NCI-H82 treated with DMSO at 0.1 percent for 48 hours (cell line): ENCODE measurements around the gene DDX23.
"Not testable (repeated sequence)": the region's sequence is repeated elsewhere in the genome, so short reads cannot be mapped to it uniquely, and the experiment has no call there.

Experiments used
- DNase-seq: peaks from one replicate; lab custom pipeline; 2025; ENCODE audit not compliant: unreplicated experiment; lab: John Stamatoyannopoulos, UW

The DDX23 gene

DNA sequence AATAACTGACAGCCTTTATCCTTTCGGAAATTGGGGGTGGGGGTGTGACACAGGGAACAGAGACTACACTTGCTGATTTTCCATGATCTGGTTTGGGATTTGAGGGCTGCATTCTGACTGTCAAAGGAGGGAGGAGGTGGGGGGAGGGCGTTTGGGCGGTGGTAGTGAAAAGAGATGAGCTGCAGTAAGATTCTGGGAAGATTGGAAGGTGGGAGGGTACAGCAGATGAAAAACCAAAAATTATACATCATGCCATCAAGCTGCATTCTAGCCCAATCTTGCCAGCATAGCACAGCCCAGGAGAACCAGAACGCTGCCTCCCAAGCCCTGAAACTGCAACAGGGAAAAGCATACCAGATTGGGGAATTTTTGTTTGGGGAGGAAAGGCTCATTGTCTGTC, 11.3 kb upstream of the DDX23 start:
- no peak for DNase-seq

DNA sequence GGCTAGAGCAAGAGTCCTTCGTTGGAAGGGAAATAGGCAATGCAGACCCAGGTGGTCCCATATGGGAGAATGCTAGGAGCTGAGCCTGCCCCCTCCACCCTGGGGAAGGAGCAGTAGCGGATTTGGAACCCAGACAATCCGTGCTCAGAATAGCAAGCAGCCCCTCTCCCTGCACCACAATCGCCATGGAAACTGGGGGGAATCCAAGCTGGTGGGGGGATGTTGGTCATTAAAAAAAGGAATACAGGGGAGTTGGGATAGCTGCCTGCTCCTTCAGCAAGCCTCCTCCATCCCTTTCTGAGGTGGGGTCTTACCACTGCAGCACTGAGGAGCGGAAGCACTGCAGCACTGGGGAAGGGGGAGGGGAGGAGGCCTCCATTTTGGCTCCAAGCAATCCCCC, 10.8 kb upstream of the DDX23 start:
- DNase-seq = no peak

DNA sequence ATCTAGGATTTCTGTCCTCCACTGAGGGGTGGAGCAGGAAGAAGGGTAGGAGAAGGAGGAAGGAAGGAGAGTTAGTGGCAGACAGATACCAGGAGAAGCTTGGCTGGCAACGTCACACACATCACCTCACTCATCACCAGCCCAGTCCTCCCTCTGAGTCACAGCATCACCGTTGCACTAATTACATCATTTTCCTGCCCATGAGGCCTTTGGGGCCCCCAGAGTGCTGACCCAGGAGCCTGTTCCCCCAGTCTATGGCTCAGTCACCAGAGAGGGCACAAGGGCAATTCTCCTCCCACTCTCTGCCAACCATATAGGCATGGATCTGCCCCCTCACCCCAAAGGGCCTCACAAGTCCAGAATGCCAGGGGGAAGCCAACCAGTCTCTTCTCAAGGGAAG, 9.1 kb upstream of the DDX23 start:
- no peak for DNase-seq

DNA sequence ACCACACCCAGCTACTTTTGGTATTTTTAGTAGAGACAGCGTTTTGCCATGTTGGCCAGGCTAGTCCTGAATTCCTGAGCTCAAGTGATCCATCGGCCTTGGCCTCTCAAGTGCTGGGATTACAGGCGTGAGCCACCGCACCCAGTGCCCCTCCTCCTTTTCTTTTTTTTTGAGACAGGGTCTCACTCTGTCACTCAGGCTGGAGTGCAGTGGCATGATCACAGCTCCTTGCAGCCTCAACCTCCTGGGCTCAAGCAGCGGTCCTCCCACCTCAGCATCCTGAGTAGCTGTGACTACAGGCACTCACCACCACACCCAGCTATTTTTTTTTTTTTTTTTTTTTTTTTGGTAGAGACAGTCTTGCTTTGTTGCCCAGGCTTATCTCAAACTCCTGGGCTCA, 8.3 kb upstream of the DDX23 start:
- not testable (repeated sequence) for DNase-seq

DNA sequence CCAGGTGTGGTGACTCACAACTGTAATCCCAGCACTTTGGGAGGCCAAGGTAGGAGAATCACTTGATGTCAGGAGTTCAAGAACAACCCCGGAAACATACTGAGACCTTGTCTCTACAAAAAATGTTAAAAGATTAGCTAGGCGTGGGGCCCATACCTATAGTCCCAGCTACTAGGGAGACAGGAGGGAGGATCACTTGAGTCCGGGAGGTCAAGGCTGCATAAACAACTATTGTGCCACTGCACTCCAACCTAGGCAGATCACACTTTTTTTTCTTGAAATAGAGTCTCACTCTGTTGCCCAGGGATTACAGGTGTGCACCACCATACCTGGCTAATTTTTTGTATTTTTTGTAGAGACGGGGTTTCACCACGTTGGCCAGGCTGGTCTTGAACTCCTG, 7.6 kb upstream of the DDX23 start:
- no peak for DNase-seq

DNA sequence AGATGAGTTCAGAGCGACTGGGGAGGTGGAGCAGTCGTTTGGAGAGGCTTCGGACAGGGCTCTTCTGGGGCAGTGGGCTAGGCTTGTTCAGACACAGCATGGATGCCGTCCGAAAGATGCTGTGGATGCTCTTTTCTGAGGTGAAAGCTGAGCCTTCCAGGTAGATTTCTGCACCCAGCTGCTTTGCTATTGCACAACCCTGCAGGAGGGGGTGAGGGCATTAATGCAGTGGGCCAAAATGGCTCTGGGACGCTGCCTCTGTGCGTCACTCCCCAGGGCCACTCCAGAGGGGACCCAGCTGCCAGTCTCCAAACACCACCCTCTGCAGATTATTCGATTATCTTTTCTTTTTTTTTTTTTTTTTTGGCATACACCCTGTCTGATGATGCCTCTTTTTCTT, 6.1 kb upstream of the DDX23 start:
- no peak for DNase-seq

DNA sequence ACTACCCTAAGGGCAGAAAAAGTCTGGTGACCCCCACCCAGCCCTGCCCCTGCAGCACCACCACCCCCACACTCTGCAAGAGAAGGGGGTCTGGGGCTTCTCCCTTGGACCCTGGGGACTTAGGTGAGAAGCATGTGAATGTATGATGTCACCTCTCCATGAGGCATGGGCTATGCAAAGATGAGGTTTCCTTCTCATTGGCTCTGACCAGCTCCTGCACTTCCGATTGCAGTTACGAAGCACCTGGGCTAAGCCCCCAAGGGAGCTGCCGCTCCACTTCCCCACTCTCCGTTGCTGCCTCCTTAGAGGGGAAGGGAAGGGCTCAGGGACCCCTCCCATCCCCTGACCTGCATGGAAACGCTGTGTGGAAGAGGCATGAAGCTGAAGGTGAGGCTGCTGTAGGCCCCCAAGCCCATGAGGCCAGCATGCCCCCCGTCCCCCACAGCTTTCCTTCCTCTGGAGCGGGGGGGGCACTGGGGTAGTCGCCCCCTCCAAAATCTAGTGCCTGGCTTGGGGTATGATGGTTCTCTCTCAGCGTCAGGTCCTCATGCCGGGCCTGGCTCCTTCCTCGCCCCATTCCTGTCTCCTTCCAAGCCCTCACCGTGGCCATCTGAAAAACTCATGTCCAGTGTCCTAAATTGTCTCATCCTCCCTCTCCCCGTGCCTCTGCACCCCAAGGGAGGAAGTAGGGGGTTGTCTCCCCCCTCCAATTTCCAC, 5.5 kb upstream of the DDX23 start:
- DNase-seq = no peak

DNA sequence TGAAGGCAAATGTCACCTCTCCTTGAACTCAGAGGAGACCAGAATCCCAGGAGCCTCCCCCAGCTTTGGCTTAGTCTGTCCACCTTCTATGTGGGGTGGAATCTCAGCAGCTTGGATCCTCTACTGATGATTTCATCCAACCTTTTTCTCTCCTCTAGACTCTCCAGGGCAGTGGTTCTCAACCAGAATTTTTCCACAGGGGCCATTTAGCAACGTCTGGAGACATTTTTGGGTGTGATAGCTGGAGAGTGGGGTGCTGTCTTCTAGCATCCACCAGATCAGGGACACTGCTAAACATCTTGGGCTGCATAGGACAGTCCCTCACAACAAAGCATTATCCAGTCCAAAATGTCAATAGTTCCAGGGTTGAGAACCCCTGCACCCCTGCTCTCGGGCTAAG, 4.4 kb upstream of the DDX23 start:
- DNase-seq = no peak

DNA sequence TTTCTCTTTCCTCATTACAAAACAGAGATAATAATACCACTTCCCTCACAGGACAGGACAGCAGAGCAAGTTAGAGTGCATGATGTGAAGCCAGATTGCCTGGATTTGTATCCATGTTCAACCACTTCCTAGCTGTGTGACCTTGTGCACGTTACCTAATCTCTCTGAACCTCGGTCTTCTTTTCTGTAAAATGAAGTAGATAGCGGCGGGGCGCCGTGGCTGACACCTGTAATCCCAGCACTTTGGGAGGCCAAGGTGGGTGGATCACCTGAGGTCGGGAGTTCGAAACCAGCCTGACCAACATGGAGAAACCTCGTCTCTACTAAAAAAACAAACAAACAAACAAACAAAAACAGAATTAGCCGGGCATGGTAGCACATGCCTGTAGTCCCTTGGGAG, 3.0 kb upstream of the DDX23 start:
- DNase-seq = not testable (repeated sequence)

DNA sequence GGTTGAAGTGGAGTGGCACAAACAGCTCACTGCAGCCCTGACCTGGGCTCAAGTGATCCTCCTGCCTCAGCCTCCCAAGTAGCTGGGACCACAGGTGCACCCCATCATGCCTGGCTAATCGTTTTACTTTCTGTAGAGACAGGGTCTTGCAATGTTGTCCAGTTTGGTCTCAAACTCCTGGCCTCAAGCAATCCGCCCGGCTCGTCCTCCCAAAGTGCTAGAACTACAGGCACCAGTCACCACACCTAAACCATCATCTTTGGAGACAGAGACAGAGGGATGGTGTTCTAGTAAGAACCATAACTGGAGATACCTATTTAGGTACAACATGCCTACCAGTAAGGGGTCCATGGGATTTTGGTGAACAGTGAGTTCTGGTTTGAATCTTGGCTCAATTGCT, 2.5 kb upstream of the DDX23 start:
- no peak for DNase-seq

DNA sequence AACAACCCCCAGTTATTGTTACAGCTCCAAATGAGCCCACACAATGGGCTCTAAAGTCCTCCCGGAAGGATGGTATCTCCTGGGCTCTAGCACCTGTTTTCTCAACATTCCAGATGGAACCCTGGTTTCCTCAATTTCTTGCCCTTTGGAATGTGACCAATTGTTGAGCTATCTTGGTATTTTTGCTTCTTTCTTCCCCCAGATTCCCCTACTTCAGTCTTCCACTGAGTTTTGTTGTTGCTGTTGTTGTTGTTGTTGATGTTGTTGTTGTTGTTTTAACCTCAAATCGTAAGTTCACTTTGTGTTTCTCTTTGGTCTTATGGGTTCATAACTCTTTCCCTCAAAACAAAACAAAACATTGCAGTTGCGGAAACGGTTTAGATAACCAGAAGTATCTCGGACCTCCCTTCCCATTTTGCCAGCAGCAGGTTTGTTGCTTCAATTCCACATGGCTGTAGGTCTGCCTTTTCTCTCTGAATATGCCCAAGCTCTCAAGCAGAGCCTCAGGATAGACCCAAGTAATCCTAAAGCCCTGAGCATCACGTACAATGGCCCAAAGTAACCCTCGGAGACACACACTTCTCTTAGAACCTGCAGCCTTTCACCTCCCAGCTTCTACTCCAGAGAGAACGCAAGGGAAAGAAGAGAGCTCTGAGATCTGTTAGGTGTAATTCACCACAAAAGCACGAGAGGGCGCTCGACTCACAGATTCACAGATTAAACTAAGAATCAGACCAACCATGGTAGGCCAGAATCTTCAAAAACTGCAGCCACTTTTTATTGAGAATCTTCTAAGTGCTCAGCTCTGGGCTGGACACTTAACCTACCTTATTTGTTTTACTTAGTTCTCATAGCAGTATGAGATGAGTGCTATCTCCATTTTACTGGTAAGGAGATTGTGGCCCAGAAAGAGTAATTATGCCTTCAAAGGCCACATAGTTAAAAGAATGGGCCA, 1.0 kb upstream of the DDX23 start:
- peak; percentile 79 for DNase-seq

DNA sequence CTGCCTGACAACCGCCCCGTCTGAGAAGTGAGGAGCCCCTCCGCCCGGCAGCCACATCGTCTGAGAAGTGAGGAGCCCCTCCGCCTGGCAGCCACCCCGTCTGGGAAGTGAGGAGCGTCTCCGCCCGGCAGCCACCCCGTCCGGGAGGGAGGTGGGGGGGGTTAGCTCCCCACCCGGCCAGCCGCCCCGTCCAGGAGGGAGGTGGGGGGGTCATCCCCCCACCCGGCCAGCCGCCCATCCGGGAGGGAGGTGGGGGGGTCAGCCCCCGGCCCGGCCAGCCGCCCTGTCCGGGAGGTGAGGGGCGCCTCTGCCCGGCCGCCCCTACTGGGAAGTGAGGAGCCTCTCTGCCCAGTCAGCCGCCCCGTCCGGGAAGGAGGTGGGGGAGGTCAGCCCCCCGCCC, 9.9 kb downstream of the DDX23 start:
- DNase-seq = not testable (repeated sequence)

DNA sequence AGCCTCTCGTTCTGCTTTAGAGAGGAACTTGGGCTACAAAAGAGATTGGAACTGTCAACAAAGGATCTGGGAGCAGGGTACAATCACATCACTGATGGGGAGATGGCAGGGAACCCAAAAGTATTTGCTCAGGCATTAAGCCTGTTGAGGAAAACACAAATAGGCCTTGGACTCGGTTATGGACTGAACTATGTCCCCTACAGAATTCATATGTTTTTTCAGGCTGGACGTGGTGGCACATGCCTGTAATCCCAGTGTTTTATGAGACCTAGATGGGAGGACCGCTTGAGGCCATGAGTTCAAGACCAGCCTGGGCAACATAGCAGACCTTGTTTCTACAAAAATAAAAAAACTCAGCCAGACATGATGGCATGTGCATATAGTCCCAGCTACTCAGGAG, 13.9 kb downstream of the DDX23 start:
- no peak for DNase-seq

DNA sequence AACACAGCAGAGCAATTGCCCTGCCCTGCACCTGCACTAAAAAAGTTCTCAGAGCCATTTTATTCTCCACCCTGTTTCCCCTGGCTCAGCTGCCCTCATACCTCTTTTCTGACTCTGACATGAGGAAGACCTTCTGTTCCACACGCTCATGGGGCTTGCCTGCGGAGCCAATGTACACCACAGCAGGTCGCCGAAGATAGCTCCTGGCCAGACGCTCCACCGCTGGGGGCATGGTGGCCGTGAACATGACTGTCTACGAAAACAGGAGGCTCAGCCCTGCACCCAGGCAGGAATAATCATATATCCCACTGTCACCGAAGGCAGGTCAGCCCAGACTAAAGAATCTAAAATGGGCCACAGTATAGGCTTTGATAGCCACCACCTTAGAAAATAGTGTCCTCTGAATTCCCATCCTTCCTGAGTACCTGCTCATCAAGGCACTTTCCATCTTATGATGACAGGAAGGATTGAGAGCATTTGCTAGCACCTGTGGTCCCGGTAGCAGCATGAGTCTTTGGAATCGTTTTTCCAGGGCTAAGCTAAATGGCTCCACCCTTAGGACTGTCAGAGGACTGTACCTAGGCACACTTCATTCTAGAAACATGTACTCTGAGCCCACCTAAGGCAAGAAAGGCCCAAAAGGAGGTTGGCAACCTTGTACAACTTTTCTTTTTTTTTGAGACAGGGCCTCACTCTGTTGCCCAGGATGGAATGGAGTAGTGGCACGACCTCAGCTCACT, 19.5 kb downstream of the DDX23 start:
- no peak for DNase-seq

DNA sequence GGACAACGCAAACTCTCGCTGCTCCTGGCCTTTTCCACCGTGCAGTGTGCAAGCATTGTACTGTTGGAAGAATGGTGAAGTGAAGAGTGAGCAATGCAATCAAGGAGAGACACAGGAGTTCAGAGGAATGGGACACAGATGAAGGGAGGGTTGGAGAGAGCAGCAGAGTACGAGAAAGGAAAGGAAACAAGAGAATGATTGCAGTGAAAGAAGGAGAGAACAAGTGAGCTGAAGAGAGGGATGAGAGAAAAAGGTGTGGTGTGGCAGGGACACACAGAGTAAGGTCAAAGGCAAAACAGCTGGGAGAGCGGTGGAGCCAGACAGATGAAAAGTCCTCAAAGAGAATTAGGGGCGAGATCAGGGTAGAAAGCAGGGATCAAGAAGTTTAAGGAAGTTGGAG, 20.7 kb downstream of the DDX23 start:
- DNase-seq = no peak

DNA sequence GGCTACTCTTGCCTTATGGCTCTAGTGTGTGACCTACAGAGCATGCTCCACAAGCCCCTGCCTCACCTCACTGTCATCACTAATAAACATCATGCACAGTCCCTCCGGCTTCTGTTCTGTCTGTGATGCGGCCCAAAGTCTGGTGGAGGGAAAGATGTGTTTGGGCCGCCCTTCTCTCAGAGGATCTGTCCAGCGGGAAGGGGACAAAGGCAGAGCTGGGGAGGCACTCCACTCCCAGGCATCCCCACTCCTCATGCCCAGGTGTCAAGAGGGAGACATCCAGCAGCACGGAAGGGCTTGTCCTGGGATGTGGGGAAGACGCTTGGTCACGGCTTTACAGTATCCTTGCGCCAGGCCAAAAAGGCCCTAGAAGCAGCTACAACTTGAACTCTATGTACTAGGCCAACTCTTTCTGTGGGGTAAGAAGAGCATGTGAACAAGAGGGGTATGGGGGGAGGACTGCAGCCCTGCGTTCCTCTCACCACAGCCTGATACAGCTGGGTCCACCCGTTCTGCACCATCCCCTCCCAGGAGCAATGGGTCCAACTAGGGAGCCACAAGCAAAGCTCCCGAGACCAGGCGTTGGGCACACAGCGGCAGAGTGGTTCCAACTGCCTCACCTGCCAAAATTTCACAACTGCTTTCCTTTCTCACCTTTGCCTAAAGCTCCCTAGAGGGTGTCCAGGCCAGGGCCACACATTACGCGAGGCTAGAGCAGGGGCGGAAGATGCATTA, 23.0 kb downstream of the DDX23 start:
- DNase-seq = no peak

DNA sequence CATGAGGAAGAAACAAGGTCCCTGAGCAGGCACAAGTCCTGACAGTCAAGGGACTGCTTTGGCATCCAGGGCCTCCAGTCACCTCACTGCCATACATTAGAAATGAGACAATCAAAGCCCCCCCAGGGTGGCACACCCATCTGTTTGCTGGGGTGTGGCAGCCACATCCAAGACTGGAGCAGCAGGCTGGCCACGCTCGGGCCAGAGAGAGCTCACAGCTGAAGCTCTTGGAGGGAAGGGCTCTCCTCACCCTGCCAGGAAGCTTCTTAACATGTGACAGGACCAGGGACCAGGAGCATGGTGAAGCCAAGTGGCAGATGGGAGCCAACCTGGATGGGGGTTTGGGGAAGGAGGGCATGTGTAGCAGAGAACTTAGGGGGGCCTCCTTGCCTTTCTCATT, 23.7 kb downstream of the DDX23 start:
- DNase-seq = no peak

DNA sequence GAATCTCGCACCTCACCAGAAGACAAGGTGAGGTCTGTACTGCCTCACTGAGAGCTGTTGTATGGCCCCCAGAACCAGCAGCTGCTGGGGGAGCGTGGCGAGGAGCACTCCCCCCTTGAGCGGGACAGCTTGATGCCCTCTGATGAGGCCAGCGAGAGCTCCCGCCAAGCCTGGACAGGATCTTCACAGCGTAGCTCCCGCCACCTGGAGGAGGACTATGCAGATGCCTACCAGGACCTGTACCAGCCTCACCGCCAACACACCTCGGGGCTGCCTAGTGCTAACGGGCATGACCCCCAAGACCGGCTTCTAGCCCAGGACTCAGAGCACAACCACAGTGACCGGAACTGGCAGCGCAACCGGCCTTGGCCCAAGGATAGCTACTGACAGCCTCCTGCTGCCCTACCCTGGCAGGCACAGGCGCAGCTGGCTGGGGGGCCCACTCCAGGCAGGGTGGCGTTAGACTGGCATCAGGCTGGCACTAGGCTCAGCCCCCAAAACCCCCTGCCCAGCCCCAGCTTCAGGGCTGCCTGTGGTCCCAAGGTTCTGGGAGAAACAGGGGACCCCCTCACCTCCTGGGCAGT, 24.4 kb downstream of the DDX23 start:
- DNase-seq = no peak

DNA sequence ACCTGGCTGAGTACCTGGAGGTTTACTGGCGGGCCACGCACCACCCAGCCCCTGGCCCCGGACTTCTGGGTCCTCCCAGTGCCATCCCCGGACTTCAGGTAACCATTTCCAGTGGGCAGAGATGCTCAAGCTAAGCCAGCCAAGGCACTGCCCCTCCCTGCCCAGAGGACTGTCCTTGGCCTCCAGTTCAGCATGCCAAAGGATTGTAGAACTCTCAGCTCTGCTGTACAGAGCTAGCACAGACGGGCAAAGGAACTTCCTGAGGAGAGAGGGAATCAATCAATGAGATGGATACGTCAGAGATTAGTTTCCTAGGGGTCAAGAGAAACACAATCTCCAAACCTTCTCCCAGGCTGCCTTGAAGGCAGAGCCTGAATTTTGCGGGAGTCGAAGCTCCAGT, 24.9 kb downstream of the DDX23 start:
- no peak for DNase-seq

DNA sequence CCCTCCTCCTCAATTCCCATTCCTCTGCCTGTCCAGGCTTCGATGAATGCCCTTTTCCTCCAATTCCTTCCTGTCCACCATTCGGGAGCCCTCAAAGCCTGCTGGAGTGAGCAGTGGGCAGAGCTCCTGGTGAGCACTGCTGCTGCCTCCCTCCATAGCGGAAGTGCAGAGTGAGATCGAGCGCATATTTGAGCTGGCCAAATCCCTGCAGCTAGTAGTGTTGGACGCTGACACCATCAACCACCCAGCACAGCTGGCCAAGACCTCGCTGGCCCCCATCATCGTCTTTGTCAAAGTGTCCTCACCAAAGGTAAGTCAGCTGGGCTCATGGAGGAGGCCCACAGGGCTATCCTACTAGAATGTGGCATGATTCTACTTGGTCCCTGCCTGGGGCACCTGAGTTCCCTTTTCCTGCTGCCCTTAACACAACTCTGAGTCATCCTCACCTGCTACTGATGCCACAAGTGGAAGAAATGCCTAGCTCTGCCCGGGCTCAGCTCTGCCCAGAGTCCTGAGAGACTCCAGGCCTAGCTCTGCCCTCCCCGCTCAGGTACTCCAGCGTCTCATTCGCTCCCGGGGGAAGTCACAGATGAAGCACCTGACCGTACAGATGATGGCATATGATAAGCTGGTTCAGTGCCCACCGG, 25.6 kb downstream of the DDX23 start:
- no peak for DNase-seq
